Stomach smooth muscle (tissue), 2 donors: ENCODE results near the gene POLR2C.
"Not testable (repeated sequence)": the region's sequence is repeated elsewhere in the genome, so short reads cannot be mapped to it uniquely, and the experiment has no call there.

Experiments used
- H3K27ac ChIP-seq: one replicate; pipeline ENCODE4 v1.7.0; 2013; ENCODE audit warnings: mild to moderate bottlenecking, low read length, inconsistent platforms
- H3K27me3 ChIP-seq, 2 donors: one replicate each; pipeline ENCODE4 v1.7.0; 2013; ENCODE audit warnings: low read length in 2 of 2; ENCODE audit not compliant: insufficient read depth in 2 of 2, control insufficient read depth in 1 of 2
- H3K36me3 ChIP-seq, 2 donors: one replicate each; pipeline ENCODE4 v1.7.0; 2013; ENCODE audit warnings: low read length in 2 of 2; ENCODE audit not compliant: control insufficient read depth in 2 of 2, insufficient read depth in 2 of 2
- H3K4me1 ChIP-seq: one replicate; pipeline ENCODE4 v1.7.0; 2013; ENCODE audit warnings: low read length; ENCODE audit not compliant: control insufficient read depth, insufficient read depth
- H3K4me3 ChIP-seq, 2 donors: one replicate each; pipeline ENCODE4 v1.7.0; 2013; ENCODE audit warnings: low read length in 2 of 2
- H3K9ac ChIP-seq, 2 donors: one replicate each; pipeline ENCODE4 v1.7.0; 2013; ENCODE audit warnings: low read length in 2 of 2, mild to moderate bottlenecking in 1 of 2
- H3K9me3 ChIP-seq, 2 donors: one replicate each; pipeline ENCODE4 v1.7.0; 2013; ENCODE audit warnings: low read length in 2 of 2; ENCODE audit not compliant: control insufficient read depth in 2 of 2
- donor health status: healthy.
- donor health status: Pancreatic carcinoma.

The POLR2C gene

GRCh38 chr16:57486858-57487834 is 24.7 kb downstream of the POLR2C start:
- Histone ChIP-seq H3K4me3 (peak overlapping the region; percentile 73 to 87), H3K27ac (no peak overlapping the region), H3K9me3 (no peaks in the 10 kb centered on the region), H3K36me3 (no peaks in the 10 kb centered on the region), H3K27me3 (no peaks in the 10 kb centered on the region), H3K4me1 (peaks cover 22% of the 10 kb centered on the region), H3K9ac (peak overlapping the region; percentile 51 to 60)

- Histone ChIP-seq H3K4me3 (no peak overlapping the region), H3K27me3 (no peaks in the 10 kb centered on the region), H3K9me3 (no peaks in the 10 kb centered on the region), H3K27ac (no peak overlapping the region), H3K36me3 (no peaks in the 10 kb centered on the region), H3K4me1 (peaks cover 22% of the 10 kb centered on the region), H3K9ac (no peak overlapping the region)
Observed at GRCh38 chr16:57489229-57489628, 26.8 kb downstream of the POLR2C start.

DNA sequence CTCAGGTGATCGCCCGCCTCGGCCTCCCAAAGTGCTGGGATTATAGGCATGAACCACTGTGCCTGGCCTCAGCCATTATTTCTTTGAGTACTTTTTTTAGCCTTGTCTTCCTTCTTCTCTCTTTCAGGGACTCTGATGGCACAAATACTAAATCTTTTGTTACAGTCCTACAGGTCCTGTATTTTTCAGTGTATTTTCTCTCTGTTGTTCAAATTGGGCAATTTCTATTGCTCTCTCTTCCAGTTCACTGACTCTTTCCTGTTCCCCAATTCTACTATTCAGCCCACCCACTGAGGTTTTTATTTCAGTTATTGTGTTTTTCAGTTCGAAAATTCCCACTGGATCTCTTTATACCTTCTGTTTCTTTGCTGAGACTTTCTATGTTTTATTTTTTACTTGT is 31.3 kb downstream of the POLR2C start:
- H3K27me3 ChIP-seq, result no peaks in the 10 kb centered on the region
- no peaks in the 10 kb centered on the region for H3K9me3 ChIP-seq
- no peaks in the 10 kb centered on the region for H3K4me1 ChIP-seq
- H3K4me3 ChIP-seq, result no peak overlapping the region
- no peak overlapping the region for H3K9ac ChIP-seq
- H3K27ac ChIP-seq, result no peak overlapping the region
- no peaks in the 10 kb centered on the region for H3K36me3 ChIP-seq

DNA sequence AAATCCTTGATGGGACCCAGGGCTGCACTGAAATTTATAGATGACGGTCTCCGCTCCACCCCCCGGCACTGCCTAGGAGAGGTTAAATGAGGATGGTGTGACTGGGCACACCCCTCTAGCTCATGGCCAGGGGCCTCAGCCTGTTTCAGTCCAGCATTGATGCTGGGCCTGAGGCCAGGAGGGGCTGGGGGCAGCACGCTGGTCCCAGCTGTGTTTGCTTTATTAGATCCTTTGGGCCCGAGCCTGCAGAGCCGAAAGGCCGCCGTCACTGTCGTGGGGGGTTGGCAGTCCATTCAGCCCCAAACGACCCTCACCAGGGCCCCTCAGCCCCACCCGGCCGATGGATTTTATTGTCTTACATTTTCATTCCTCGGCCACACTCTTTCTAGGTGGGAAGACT is 34.6 kb downstream of the POLR2C start:
- Histone ChIP-seq H3K4me3 (no peak overlapping the region), H3K9me3 (no peaks in the 10 kb centered on the region), H3K27me3 (no peaks in the 10 kb centered on the region), H3K4me1 (no peaks in the 10 kb centered on the region), H3K27ac (no peak overlapping the region), H3K9ac (no peak overlapping the region), H3K36me3 (no peaks in the 10 kb centered on the region)

DNA sequence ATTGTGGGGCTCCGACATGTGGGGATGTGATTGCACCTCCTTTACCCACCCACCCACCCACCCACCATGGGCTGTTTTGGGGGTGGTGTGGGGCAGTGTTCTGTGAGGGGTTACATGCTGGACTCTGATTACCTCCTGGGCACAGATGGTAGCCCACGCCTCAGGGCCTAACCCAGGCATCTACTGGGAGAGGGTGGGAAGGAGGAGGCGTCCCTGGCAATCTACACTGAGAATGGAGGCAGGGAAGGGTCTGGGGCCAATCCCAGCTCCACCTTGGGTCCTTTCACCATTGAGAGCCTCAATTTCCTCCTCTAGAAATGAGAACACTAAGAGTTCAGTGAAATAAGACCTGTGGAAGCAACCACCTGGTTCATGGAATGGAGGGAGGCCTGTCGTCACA is 35.6 kb downstream of the POLR2C start:
- Histone ChIP-seq H3K27ac (no peak overlapping the region), H3K9me3 (no peaks in the 10 kb centered on the region), H3K27me3 (no peaks in the 10 kb centered on the region), H3K4me3 (no peak overlapping the region), H3K4me1 (no peaks in the 10 kb centered on the region), H3K36me3 (no peaks in the 10 kb centered on the region), H3K9ac (no peak overlapping the region)

GRCh38 chr16:57499941-57500340 is 37.5 kb downstream of the POLR2C start:
- H3K4me1 ChIP-seq, H3K27me3 ChIP-seq, H3K36me3 ChIP-seq, H3K4me3 ChIP-seq, H3K9me3 ChIP-seq, H3K9ac ChIP-seq, H3K27ac ChIP-seq: not testable (repeated sequence)

GRCh38 chr16:57500578-57501111 is 38.2 kb downstream of the POLR2C start:
- H3K4me1 ChIP-seq, result no peaks in the 10 kb centered on the region
- H3K4me3 ChIP-seq, result no peak overlapping the region
- no peaks in the 10 kb centered on the region for H3K36me3 ChIP-seq
- H3K9me3 ChIP-seq, result no peaks in the 10 kb centered on the region
- H3K27ac ChIP-seq, result no peak overlapping the region
- no peak overlapping the region for H3K9ac ChIP-seq
- H3K27me3 ChIP-seq, result no peaks in the 10 kb centered on the region

DNA sequence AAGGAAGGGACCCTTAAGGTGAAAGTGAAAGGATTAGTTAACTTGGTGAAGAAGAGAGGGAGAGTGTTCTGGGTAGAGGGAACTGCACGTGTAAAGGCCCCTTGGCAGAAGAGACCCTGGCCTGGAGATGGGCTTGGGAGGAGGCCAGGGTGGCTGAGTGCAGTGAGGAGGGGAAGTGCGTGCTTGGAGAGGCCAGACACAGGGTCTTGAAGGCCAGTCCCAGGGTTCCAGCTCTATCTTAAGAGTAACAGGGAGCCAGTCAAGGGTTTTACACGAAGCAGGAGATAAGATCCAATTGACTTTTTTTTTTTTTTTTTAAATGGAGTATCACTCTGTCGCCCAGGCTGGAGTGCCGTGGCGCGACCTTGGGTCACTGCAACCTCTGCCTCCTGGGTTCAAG is 39.0 kb downstream of the POLR2C start:
- H3K4me3 ChIP-seq, result no peak overlapping the region
- no peaks in the 10 kb centered on the region for H3K4me1 ChIP-seq
- H3K9ac ChIP-seq, result no peak overlapping the region
- H3K27me3 ChIP-seq, result no peaks in the 10 kb centered on the region
- no peak overlapping the region for H3K27ac ChIP-seq
- no peaks in the 10 kb centered on the region for H3K9me3 ChIP-seq
- H3K36me3 ChIP-seq, result no peaks in the 10 kb centered on the region

DNA sequence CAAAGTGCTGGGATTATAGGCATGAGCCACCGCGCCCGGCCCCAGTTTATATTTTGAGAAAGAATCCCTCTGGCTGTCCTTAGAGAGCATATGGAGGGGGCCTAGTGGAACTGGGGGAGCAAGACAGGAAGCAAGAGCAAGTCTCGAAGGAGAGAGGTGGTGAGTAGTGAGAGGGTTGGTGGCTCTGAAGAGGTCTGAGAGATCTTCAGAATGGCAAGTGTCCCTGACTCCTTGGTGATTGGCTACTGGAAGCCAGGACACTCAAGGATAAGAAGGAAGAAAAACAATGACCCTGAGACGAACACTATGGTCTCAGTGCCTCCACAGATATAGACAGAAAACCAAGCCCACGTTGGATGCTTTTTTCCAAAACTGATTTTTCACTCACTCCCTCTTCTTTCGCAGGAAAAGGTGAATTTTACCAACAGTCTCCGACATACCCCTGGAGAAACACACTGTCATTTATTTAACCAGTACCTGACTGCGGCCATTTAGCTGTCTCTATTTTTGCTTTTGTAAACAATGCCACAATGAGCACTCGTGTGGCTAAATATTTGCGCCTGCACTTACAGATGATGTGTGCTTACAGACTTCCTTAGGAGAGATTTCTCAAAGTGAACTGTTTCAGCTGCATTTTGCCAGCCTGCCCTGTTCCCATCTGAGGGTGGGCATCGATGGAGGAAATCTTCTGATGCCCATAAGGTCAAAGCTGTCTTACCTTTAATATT is 39.7 kb downstream of the POLR2C start:
- H3K36me3 ChIP-seq, result no peaks in the 10 kb centered on the region
- no peaks in the 10 kb centered on the region for H3K27me3 ChIP-seq
- H3K4me1 ChIP-seq, result no peaks in the 10 kb centered on the region
- H3K9ac ChIP-seq, result no peak overlapping the region
- no peak overlapping the region for H3K27ac ChIP-seq
- H3K4me3 ChIP-seq, result no peak overlapping the region
- no peaks in the 10 kb centered on the region for H3K9me3 ChIP-seq

- no peaks in the 10 kb centered on the region for H3K27me3 ChIP-seq
- H3K4me3 ChIP-seq, result no peak overlapping the region
- H3K9me3 ChIP-seq, result no peaks in the 10 kb centered on the region
- no peak overlapping the region for H3K27ac ChIP-seq
- no peaks in the 10 kb centered on the region for H3K36me3 ChIP-seq
- no peak overlapping the region for H3K9ac ChIP-seq
- no peaks in the 10 kb centered on the region for H3K4me1 ChIP-seq
Observed at GRCh38 chr16:57503366-57503765, 40.9 kb downstream of the POLR2C start.
